AG08395 (cell line): ENCODE data around the gene OR5AL1.
"Not testable (repeated sequence)": the region's sequence is repeated elsewhere in the genome, so short reads cannot be mapped to it uniquely, and the experiment has no call there.

Experiments used
- DNase-seq: peaks from one replicate; pipeline ENCODE4 v3.0.0; 2012; ENCODE audit warnings: mixed read lengths, low spot score

Gene OR5AL1

GRCh38 chr11:56412396-56412795 is at the start of gene OR5AL1:
Gene OR5AL1 (plus strand): TSS chr11:56412696.
- DNase-seq: no peak

GRCh38 chr11:56375324-56375723 is 37.2 kb upstream of the OR5AL1 start, which contains the start of gene OR8U1:
Gene OR8U1 (plus strand): TSS chr11:56375624. CDS start chr11:56375624, 0 bp downstream.
- DNase-seq: no peak

GRCh38 chr11:56380120-56380519 is 32.4 kb upstream of the OR5AL1 start:
- DNase-seq: no peak

GRCh38 chr11:56394381-56394780 is 18.1 kb upstream of the OR5AL1 start:
- no peak for DNase-seq

- no peak for DNase-seq
Observed at GRCh38 chr11:56396047-56396446, 16.4 kb upstream of the OR5AL1 start.

GRCh38 chr11:56401858-56402461 is 10.5 kb upstream of the OR5AL1 start:
- not testable (repeated sequence) for DNase-seq

GRCh38 chr11:56404393-56404792 is 8.1 kb upstream of the OR5AL1 start:
- no peak for DNase-seq

- no peak for DNase-seq
Observed at GRCh38 chr11:56410801-56411200, 1.7 kb upstream of the OR5AL1 start.

- DNase-seq: no peak
Observed at GRCh38 chr11:56453521-56453920, 41.0 kb downstream of the OR5AL1 start.

- no peak for DNase-seq
Observed at GRCh38 chr11:56457076-56457475, 44.6 kb downstream of the OR5AL1 start.
